Keratinocyte (primary cell): ENCODE measurements around the gene LAPTM5.

ENCODE experiments used
- EZH2 ChIP-seq: IDR thresholded peaks from one replicate; pipeline ENCODE4 v1.6.1; 2012; ENCODE audit warnings: inconsistent platforms, mild to moderate bottlenecking, low read length, moderate library complexity
- TF ChIP-seq, protein P1 (sequence below), 3 experiments: IDR thresholded peaks in 1 of 3; conservative IDR thresholded peaks in 1 of 3; optimal IDR thresholded peaks in 1 of 3; 2 replicates in 2 of 3; 3 replicates in 1 of 3; pipeline versions ENCODE3 to v1.5.1; 2011; ENCODE audit warnings: low read length in 3 of 3, mild to moderate bottlenecking in 3 of 3, moderate library complexity in 2 of 3, control low read depth in 1 of 3, inconsistent platforms in 1 of 3; ENCODE audit not compliant: insufficient read depth in 2 of 3; ENCODE audit errors: extremely low read depth in 1 of 3

GRCh38 chr1:30774550-30775432, 17.2 kb upstream of the LAPTM5 start:
- TF ChIP-seq, protein P1, sequence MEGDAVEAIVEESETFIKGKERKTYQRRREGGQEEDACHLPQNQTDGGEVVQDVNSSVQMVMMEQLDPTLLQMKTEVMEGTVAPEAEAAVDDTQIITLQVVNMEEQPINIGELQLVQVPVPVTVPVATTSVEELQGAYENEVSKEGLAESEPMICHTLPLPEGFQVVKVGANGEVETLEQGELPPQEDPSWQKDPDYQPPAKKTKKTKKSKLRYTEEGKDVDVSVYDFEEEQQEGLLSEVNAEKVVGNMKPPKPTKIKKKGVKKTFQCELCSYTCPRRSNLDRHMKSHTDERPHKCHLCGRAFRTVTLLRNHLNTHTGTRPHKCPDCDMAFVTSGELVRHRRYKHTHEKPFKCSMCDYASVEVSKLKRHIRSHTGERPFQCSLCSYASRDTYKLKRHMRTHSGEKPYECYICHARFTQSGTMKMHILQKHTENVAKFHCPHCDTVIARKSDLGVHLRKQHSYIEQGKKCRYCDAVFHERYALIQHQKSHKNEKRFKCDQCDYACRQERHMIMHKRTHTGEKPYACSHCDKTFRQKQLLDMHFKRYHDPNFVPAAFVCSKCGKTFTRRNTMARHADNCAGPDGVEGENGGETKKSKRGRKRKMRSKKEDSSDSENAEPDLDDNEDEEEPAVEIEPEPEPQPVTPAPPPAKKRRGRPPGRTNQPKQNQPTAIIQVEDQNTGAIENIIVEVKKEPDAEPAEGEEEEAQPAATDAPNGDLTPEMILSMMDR (optimal IDR thresholded peaks at IDR 0.05 in 1 of 3, IDR thresholded peaks at IDR 0.05 in 1 of 3, conservative IDR thresholded peaks at IDR 0.05 in 1 of 3; ENCODE audit: extremely low read depth in 1 of 3, insufficient read depth in 2 of 3, low read length in 3 of 3), result no peak
- TF ChIP-seq EZH2, result no peak
